Stimulated activated CD8-positive, alpha-beta memory T cell treated with anti-CD3 and anti-CD28 coated beads, Interleukin-15, amount 100 ng/mL, for 4 hours (primary cell): ENCODE results near the gene PCDH10.

ENCODE experiments used
- DNase-seq, 2 donors: peaks; one replicate each; pipeline ENCODE4 v3.0.0-alpha.2; 2020; ENCODE audit warnings: low read depth in 2 of 2

The PCDH10 gene, protein sequence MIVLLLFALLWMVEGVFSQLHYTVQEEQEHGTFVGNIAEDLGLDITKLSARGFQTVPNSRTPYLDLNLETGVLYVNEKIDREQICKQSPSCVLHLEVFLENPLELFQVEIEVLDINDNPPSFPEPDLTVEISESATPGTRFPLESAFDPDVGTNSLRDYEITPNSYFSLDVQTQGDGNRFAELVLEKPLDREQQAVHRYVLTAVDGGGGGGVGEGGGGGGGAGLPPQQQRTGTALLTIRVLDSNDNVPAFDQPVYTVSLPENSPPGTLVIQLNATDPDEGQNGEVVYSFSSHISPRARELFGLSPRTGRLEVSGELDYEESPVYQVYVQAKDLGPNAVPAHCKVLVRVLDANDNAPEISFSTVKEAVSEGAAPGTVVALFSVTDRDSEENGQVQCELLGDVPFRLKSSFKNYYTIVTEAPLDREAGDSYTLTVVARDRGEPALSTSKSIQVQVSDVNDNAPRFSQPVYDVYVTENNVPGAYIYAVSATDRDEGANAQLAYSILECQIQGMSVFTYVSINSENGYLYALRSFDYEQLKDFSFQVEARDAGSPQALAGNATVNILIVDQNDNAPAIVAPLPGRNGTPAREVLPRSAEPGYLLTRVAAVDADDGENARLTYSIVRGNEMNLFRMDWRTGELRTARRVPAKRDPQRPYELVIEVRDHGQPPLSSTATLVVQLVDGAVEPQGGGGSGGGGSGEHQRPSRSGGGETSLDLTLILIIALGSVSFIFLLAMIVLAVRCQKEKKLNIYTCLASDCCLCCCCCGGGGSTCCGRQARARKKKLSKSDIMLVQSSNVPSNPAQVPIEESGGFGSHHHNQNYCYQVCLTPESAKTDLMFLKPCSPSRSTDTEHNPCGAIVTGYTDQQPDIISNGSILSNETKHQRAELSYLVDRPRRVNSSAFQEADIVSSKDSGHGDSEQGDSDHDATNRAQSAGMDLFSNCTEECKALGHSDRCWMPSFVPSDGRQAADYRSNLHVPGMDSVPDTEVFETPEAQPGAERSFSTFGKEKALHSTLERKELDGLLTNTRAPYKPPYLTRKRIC

DNA sequence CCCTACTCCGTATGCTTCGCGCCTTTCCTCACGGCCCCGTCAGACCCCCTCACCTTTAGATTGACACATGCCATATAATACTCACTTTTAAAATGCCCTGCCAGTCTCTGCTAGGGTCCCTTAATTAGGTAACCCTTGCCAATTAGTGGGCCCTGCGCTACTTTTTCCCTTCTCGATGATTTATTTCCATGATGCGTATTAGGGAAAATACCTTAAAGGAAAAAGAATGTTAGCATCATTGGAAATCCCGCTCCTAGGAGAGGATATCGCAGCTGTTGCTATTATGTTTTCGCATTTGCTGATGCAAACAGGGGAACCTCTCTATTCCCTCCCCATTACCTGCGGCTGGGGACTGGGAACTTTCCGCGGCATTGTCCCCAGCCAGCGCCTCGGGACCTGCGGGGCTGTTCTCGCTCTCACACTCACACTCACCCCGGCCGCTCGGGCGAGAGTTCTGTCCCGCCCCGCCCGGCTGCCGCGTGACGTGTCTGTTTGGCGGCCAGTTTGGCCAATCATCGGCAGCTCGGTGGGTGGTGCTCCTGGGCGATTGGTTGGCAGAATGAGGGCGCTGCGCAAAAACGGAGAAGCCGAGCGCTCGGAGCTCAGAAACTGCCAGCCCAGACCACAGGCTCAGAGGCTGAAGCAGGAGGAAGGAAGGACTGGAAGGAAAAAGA, at the start of gene PCDH10:
TSS of gene PCDH10 (plus strand) at position 605 of the 674 bp plus-strand sequence. CDS start 847 bp downstream, outside the sequence.
- DNase-seq: no peak

DNA sequence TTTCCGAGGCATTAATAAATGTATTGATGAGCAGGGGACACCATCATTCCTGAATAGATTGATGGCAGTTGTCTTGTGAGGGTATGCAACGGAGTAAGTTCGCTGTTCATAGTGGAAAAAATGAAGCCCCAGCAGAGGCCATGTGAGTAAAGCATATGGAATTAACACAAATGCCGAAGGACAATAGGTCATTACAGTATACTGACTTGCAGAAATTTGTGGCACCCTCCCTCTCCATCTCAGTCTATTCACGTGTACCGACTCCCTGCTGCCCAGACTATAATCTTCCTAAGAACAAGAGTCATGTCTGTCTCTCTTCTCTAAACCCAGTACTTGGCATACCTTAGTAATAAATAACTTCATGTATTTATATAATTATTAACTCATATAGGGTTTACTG, 47.1 kb upstream of the PCDH10 start:
- no peak for DNase-seq

DNA sequence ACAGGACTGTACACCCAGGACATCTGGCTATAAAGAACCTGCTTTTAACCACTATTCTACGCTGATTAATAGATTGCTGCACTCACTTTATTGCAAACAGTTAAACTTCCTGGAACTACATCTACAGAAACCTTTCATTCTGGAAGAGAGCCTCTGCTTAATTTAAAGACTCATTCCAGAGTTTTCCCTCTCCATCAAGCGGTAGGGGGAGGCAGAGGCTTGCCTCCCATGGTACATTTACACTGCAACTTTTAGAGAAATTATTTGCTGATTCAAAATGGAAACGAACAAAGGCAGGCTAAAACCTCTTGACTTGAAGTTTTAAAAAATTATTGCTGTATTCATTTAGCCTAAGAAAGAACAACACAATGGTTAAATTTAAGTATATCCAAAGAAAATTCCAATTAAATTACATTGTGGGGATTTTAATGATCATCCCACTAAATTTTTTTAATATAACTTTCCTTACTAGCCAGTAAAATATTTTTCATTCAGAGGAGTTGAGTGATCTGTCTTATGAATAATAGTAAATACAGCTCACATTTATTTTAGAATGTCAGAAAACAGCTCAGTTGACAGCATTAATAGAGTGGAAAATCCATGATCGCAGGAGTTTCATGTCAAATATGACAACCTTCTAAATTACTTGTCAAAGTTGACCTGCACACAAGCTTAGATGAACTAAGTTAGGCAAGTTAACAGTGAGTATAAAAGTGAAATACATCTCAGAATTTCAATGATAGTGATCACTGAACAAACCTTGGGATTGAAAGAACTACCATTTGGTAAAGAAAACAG, 46.3 kb upstream of the PCDH10 start:
- DNase-seq: no peak

DNA sequence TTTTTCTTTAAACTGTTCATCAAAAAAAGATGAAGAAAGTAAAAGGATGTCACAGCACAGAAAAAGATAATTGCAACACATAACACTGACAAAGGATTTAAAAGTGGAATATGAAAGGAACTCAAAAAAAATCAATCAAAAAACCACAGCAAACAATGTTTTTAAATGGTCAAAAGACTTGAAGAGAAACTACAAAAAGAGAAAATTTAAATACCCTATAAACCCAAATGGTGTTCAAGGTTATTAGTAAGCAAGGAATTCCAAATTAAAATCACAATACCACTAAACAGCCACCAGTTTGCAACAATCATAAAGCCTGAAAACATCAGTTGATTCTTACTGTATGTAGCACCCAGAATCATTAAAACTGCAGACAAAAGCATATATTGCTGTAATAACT, 36.5 kb upstream of the PCDH10 start:
- DNase-seq: no peak

DNA sequence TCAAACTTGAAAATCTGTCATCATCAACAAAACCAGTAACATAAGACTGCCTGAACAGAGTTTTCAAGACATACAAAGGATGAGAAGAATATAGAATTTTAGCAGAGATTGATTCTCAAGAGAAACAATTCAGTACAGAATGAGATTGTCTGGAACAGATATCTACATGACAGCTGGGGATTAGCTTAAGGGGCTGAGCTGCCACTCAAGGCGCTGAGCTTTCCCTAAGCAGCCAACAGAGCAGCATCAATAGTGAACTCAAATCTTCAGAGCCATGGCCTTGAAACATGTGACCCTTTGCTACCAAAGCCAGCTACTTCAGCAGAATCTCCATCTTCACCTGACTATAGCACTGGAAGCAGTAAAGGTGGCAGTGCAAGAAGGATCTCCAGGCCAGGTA, 24.3 kb upstream of the PCDH10 start:
- no peak for DNase-seq

DNA sequence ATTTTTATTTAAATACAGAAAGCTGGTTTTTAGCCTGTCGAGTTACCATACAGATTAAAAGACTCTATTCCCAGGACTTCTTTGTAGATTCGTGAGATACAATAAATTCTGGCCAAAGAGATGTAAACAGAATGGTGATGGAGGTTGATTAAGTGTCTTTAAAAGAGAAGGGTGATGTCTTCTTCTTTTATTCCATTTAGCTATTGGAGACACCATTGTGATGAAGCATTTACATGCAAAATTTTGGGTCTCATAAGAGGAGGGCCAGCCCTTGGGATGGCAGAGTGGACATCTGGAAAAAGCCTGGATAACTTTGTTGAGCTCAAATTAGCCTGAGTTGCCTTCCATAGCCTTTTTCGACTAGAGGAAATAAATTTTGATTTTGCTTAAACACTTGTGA, 21.6 kb upstream of the PCDH10 start:
- no peak for DNase-seq

DNA sequence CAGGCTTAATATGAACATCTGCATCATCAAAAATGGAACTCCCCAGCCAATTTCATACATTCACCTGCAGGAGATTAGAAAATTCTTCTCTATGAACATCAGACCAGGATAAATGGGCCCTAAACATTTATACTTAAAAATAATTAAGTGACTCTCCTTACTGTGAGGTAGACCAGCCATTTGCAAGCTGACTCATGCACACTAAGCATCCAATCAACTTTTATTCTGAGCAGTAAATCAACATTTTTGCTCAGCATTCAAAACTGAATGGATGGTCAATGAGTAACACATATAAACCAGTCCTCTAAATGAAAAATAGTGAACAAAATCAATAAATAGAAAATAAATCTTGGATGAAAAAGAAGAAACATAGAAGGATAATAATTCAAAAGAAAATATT, 19.9 kb upstream of the PCDH10 start:
- no peak for DNase-seq

DNA sequence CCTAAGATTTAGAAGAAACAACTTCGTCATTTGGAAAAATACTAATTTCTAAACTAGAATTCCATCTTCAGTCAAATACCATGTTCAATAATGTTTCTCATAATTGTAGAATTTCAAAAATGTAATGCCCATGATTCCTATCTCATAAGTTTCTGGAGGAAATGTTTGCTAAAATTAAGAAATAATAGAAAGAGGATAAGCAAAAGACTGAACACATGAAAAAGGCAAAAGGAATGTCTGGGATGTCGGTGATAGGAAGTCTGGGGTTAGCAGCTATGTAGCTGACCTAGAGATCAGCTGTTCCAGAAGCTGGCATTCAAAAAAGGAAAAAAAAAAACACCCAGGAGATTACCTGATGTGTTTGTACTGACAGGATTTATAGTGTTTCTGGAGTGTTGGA, 18.9 kb upstream of the PCDH10 start:
- DNase-seq: no peak

DNA sequence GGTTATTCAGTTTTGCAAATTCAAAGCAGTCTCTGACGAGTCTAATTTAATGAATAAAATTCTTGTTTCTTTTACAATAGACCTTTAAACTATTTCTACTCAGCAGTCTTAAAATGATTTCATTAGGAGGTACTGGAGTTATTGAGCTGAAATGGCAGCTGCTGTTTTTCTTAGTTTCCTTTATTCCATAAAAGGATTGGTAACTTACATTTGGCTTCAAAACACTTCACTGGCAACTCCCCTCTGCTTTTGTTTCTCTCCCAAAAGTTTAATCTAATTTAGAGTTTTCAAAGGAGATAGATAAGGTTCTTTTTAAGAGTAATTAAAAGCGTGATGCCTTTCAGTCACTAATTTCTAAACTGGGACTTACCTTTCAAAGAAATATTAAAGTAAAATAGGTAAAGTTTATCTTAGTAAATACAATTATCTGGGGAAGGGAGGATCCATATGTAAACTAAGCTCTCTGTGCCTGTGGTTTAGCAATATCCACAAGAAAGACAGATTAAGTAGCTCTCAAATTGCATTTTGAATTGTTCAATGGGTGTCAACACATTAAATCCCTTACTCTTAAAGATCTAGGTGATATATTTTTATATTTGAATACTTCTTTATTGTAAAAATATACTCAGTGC, 17.1 kb upstream of the PCDH10 start:
- DNase-seq: no peak

DNA sequence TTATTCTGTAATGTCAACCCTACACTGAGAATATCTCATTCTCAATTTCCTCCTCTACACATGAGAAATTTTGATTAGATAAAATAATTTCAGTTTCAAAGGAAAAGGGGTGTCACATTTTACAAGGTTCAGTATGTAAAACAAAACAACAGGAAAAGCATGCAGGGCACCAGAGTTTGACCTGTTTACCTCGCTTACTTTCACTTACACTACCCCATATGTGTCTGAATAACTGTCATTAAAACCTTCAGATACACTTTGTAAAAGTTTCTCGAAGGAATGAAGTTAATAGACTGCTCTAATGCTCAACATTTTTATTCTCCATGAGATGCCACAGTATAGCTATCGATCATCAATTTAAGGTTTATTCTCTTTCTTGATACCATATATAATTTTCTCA, 12.3 kb upstream of the PCDH10 start:
- DNase-seq: no peak

DNA sequence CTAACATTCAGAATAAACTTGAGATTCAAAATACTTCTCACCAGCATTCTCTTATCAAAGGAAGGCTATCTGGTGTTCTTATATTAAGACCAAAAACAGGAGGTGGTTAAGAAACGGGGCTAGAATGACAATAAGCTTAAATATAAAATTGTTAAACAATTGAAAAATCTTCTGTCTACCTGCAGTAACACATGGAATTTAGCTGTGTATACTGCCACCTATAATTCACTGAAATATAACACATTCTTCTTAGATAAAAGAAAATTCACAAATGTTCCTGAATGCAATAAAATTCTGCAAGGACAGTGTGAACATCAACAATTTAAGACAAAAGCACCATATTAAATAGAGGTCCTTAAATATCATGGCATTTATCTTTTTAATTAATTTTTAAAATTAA, 11.5 kb upstream of the PCDH10 start:
- DNase-seq: no peak

DNA sequence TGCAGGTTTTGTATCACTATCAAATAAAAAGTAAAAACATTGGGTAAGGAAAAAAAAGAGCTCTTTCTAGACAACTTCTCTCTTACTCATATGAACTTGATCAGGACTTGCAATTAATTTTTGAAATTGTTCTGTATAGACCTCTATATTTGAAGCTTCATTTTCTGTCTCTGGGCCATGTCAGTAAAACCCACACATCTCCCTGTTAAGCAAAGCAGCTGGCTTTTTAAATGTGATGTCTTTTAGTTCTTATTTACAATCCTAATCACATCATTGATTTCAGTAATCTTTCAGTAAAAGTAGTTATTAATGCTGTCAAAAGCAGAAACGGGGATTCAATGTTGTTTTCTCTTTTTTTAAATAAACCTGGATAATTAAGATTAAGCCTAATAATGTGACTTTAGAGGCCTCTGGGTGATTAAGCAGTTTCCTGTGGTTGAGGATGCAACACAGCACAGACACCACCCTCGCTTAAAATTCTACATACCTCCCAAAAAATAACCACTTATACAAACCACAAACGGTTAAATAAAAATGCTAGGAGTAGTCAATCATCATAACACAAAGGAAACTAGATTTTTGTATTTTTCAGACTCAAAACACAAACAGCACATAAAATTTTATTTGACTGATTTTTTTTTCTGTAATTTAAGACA, 5.2 kb upstream of the PCDH10 start:
- DNase-seq: no peak

DNA sequence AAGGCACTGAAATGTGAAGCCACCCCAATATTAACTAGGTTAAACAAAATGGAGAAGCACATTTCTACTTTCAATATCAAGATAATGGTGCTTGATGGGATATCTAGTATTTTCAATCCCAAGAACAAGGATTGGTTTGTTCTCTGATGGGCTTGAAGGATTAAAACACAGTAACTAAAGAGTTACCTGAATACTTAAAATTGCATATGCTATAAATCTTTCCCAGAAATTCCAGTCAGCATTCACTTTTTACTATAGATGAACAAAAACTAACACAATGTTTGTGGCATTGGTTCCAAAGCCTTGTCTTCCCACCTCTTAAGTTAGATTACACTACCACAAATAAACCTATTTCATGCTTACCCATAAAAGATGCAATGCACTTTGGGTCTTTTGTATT, 3.9 kb upstream of the PCDH10 start:
- no peak for DNase-seq

DNA sequence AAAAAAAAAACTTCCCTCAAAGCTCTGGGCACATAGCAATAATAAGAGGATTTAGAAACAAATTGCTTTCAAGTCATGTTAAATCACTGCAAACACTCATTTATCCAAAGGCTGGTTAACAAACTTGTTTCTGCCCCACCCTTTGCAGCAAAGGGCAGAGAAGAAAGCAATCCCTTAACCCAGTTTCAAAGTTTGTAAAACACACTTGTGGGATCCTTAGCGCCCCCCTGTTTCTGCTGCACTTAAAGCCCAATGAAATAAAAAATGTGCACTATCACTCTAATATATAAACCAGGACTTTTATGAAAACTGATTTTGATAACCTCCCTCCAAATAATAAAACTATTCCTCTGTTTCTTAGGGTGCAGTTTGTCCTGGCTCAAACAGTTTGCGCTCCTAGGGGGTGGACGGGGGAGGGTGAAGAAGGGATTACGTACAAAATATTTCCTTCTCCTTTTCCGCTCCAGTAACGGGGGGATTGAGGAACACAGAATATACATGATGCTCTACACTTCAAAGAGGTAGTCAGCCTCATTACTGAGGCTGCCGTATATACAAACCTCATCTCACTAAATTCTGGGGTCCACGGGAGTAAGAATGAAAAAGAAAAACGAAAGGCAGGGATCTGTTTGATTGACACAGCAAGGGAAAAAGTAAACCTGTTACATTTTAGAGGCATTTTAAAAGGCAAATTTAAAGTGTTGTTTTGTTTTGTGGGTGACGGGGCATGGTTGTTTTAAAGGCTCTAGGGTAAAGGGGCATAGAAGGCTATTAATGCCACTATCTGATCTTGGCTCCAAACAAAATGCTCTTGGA, 3.1 kb upstream of the PCDH10 start:
- no peak for DNase-seq

DNA sequence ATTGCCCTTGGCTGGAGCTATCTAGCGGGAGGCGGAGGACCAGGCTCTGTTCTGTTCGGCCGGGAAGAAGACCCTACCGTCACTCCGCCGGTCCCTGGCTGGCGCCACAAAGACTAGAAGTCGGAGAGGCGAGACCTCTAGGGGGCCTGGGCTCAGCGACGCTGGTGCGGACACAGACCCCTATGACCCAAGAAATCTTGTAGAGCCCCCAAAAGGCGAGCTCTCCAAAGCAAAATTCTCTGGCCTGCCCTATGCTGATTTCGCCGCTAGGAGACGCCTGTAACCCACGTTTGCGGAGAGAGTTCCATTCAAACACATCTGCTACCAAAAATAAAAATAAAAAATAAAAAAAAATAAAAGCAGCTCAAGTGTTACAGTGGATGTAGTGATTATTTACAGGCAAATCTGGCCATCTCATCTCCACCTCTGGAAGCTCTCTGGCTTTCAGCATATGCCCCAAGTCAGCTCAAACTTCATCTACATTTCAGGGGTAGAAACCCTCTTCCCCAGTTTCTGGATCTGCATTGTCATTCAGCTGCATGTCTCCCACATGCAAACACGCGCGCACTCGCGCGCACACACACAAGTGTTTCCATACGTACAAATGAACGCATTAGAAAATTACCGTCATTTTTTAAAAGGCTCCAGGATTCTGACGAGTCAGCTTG, 2.4 kb upstream of the PCDH10 start:
- no peak for DNase-seq

DNA sequence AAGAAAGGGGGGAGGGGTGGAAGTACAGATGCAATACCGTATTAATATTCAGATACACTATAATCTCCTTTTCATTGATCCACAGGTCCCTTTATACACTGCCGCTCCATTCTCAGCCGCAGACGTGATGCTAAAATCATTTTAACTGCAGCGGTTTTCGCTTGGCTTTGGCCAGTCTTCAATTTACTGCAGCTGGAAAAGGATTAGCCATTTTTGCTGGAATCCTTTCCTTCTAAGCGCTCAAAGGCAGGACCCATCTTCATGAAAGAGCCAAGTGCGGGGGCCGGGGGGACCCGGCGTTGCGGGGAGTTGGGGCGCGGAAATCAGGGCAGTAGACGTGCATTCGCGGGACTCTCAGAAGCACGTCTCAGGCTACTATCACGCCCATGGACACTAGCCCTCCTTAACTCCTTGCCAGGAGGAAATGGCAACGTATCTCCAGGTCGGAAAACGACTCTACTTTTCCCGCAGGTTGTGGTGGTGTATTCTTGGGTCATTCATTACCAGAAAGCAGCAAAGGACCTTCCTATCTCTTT, 1.7 kb upstream of the PCDH10 start:
- DNase-seq: no peak

DNA sequence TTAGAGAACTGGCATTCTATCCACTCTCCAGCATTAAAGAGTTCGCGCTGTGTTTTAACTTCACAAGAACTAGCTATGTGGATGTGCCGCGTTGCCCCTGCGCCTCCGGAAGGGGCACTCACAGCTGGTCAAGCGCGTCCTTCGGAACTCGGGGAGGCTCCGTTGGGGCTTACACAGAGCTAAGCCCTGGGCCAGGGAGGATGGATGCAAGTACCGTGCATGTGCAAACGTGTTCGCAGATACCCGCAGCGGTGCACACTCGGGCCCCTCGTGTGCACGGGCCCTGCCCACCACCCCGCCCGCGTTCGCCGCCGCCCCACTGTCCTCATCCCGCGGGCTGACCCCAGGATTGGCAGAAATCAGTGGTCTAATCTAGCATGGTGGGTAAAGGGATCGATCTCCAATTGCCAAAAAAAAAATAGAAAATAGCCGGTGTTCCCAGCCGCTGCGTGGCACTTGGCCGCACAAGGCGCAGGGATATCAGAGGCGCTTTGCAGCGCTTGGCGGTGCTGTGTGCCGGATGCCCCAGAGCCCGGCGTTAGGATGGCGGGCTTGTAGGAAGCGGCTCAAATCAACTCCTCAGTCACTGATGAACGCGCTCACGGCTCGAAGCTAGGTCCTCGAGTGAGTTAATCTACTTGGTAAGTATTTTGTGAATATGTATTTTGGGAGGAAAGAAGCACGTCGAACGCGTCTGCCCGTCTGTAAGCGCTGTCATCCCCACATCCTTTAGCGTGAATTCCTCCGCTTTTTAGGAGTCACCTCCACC, 989 bp upstream of the PCDH10 start:
- no peak for DNase-seq

DNA sequence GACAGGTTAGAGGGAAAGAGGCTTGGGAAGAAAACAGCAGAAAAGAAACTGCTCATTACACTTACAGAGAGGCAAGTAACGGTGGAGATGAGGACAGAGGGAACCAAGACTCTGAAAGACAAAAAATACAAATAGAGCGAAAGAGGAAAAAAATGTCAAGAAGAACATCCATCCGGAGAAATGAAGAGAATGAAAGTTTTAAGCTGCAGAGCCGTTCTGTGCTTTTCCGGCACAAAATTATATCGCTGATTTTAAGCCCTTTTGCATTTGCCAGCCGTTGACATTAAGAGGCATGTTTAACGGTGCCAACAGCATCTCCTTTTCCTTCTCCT, 236 bp downstream of the PCDH10 start:
- DNase-seq: no peak
